OCI-LY1 (cell line): ENCODE results near the gene PARD3.

Source experiments
- H2AFZ ChIP-seq: fragments of 200-600 bp; sonication (generic), shearing (Covaris generic); 2 replicates; pipeline ENCODE4 v1.6.0; 2014; ENCODE audit warnings: antibody characterized with exemption, mild to moderate bottlenecking, low read length
- H3F3A ChIP-seq: fragments of 200-600 bp; sonication (generic), shearing (Covaris generic); 2 replicates; pipeline ENCODE4 v1.6.0; 2014; ENCODE audit warnings: mild to moderate bottlenecking, antibody characterized with exemption, low read length, moderate library complexity; ENCODE audit not compliant: insufficient read depth
- H3K27ac ChIP-seq: fragments of 200-600 bp; sonication (generic); 2 replicates; pipeline ENCODE4 v1.5.1; 2014; ENCODE audit warnings: low read length, mixed run types, mild to moderate bottlenecking, low read depth; ENCODE audit not compliant: poor library complexity, severe bottlenecking
- H3K27me3 ChIP-seq: fragments of 200-600 bp; sonication (generic); 2 replicates; pipeline ENCODE4 v1.6.0; 2014; ENCODE audit warnings: antibody characterized with exemption, mild to moderate bottlenecking, low read length, moderate library complexity; ENCODE audit not compliant: insufficient read depth
- H3K36me3 ChIP-seq: fragments of 200-600 bp; sonication (generic); 2 replicates; pipeline ENCODE4 v1.6.1; 2014; ENCODE audit warnings: mild to moderate bottlenecking, antibody characterized with exemption, low read length, moderate library complexity, mixed read lengths; ENCODE audit not compliant: insufficient read depth
- H3K4me1 ChIP-seq: fragments of 200-600 bp; sonication (generic); 2 replicates; pipeline ENCODE4 v1.5.1; 2014; ENCODE audit warnings: mild to moderate bottlenecking, low read length, moderate library complexity; ENCODE audit not compliant: insufficient read depth, severe bottlenecking
- H3K4me2 ChIP-seq: fragments of 200-600 bp; sonication (generic), shearing (Covaris generic); 2 replicates; pipeline ENCODE4 v1.6.1; 2014; ENCODE audit warnings: low read length
- H3K4me3 ChIP-seq: fragments of 200-600 bp; sonication (generic); 2 replicates; pipeline ENCODE4 v1.5.1; 2014; ENCODE audit warnings: low read length, low read depth, mild to moderate bottlenecking, mixed read lengths; ENCODE audit not compliant: poor library complexity, severe bottlenecking
- H3K79me2 ChIP-seq: fragments of 200-600 bp; shearing (Covaris generic); 2 replicates; pipeline ENCODE4 v1.6.1; 2016; ENCODE audit warnings: mixed run types, low read length, mixed read lengths; ENCODE audit not compliant: insufficient read depth
- H3K9ac ChIP-seq: fragments of 200-600 bp; sonication (generic), shearing (Covaris generic); 2 replicates; pipeline ENCODE4 v1.6.1; 2014; ENCODE audit warnings: mild to moderate bottlenecking, low read length, mixed read lengths
- H3K9me2 ChIP-seq: fragments of 200-600 bp; sonication (generic), shearing (Covaris generic); 2 replicates; pipeline ENCODE4 v1.6.1; 2014; ENCODE audit warnings: low read depth, mild to moderate bottlenecking, low read length, mixed read lengths
- H3K9me3 ChIP-seq: fragments of 200-600 bp; shearing (Covaris generic); 2 replicates; pipeline ENCODE4 v1.6.1; 2014; ENCODE audit warnings: low read length, mixed read lengths
- H4K20me1 ChIP-seq: fragments of 200-600 bp; sonication (generic), shearing (Covaris generic); 2 replicates; pipeline ENCODE4 v1.6.0; 2016; ENCODE audit warnings: mild to moderate bottlenecking, low read length; ENCODE audit not compliant: insufficient read depth
- EZH2 ChIP-seq: fragments of 200-600 bp; sonication (generic), shearing (Covaris generic); IDR thresholded peaks from 2 replicates; pipeline ENCODE4 v1.8.0; 2017; ENCODE audit warnings: borderline replicate concordance, mixed run types, mild to moderate bottlenecking, antibody characterized with exemption, low read length, moderate library complexity, mixed read lengths
- TF ChIP-seq, protein P1 (sequence below): fragments of 200-600 bp; sonication (generic), shearing (Covaris generic); IDR thresholded peaks from 2 replicates; pipeline ENCODE4 v1.5.1; 2017; ENCODE audit warnings: mild to moderate bottlenecking, antibody characterized with exemption, low read length, moderate library complexity, mixed read lengths

The PARD3 gene

GRCh38 chr10:34262985-34263384 lies 552.1 kb downstream of the PARD3 start:
- H3K27me3 ChIP-seq, result no peaks in the 10 kb centered on the region
- no peak overlapping the region for H3K4me3 ChIP-seq
- no peak overlapping the region for H3K27ac ChIP-seq
- H3K4me1 ChIP-seq, result no peaks in the 10 kb centered on the region
- no peaks in the 10 kb centered on the region for H3K9me2 ChIP-seq
- H2AFZ ChIP-seq, result no peak overlapping the region
- H4K20me1 ChIP-seq, result no peaks in the 10 kb centered on the region
- no peaks in the 10 kb centered on the region for H3K9me3 ChIP-seq
- H3K4me2 ChIP-seq, result no peak overlapping the region
- no peak for TF ChIP-seq EZH2
- TF ChIP-seq, protein P1, sequence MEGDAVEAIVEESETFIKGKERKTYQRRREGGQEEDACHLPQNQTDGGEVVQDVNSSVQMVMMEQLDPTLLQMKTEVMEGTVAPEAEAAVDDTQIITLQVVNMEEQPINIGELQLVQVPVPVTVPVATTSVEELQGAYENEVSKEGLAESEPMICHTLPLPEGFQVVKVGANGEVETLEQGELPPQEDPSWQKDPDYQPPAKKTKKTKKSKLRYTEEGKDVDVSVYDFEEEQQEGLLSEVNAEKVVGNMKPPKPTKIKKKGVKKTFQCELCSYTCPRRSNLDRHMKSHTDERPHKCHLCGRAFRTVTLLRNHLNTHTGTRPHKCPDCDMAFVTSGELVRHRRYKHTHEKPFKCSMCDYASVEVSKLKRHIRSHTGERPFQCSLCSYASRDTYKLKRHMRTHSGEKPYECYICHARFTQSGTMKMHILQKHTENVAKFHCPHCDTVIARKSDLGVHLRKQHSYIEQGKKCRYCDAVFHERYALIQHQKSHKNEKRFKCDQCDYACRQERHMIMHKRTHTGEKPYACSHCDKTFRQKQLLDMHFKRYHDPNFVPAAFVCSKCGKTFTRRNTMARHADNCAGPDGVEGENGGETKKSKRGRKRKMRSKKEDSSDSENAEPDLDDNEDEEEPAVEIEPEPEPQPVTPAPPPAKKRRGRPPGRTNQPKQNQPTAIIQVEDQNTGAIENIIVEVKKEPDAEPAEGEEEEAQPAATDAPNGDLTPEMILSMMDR, result no peak
- H3K9ac ChIP-seq, result no peak overlapping the region
- no peaks in the 10 kb centered on the region for H3K79me2 ChIP-seq
- no peaks in the 10 kb centered on the region for H3K36me3 ChIP-seq
- no peaks in the 10 kb centered on the region for H3F3A ChIP-seq

- no peak overlapping the region for H3K4me3 ChIP-seq
- H3F3A ChIP-seq, result no peaks in the 10 kb centered on the region
- no peaks in the 10 kb centered on the region for H3K36me3 ChIP-seq
- no peaks in the 10 kb centered on the region for H4K20me1 ChIP-seq
- no peak overlapping the region for H2AFZ ChIP-seq
- no peaks in the 10 kb centered on the region for H3K9me2 ChIP-seq
- no peaks in the 10 kb centered on the region for H3K9me3 ChIP-seq
- H3K27ac ChIP-seq, result no peak overlapping the region
- H3K9ac ChIP-seq, result no peak overlapping the region
- H3K79me2 ChIP-seq, result no peaks in the 10 kb centered on the region
- H3K4me1 ChIP-seq, result no peaks in the 10 kb centered on the region
- H3K4me2 ChIP-seq, result no peak overlapping the region
- H3K27me3 ChIP-seq, result no peaks in the 10 kb centered on the region
- TF ChIP-seq, protein P1, result no peak
- TF ChIP-seq EZH2, result no peak
Measured at GRCh38 chr10:34260904-34261303, 554.2 kb downstream of the PARD3 start.

DNA sequence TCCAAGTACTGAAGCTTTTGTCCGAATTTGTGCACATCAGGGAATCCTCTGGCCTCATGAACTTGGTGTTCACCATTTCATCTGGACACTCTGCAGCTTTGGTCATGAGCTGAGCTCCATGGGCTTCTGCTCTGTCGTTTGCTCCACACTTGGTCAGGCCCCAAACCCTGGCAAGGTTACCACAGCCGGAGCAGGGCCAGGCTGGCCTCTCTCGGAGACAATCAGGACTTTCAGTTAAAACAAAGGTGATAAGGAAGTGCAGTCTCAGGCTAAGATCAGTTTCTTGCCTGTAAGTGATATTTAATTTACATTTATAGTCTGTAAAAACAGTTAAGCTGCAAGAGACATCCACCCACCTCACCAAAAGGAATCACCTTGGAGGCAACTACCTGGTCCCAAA lies 558.9 kb downstream of the PARD3 start:
- Histone ChIP-seq H3K9me3 (no peaks in the 10 kb centered on the region), H3K27ac (no peak overlapping the region), H3K27me3 (no peaks in the 10 kb centered on the region), H3F3A (no peaks in the 10 kb centered on the region), H4K20me1 (no peaks in the 10 kb centered on the region), H3K9ac (no peak overlapping the region), H3K4me1 (no peaks in the 10 kb centered on the region), H3K79me2 (no peaks in the 10 kb centered on the region), H3K36me3 (no peaks in the 10 kb centered on the region), H3K4me2 (no peak overlapping the region), H2AFZ (no peak overlapping the region), H3K9me2 (no peaks in the 10 kb centered on the region), H3K4me3 (no peak overlapping the region)
- TF ChIP-seq, protein P1, result no peak
- no peak for TF ChIP-seq EZH2
